ENCODE data around the gene SORCS2.

DNA sequence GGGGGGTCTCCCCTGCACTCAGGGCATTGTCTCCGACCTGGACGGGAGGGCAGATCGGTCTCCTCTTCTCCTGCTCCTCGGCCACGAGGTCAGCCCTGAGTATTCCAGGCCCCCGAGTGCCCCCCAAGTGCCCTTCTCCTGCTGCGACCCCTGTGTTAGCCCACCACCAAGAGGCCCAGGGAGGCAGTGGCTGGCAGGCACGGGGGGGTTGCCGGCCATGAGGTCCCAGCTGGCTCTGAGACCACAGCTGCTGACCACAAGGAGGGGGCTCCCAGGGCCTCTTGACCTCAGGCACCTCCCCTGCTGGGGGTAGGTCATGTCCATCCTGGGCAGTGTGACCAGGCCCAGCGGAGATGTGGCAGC is 428.5 kb downstream of the SORCS2 start:
- TF ChIP-seq, protein P1, sequence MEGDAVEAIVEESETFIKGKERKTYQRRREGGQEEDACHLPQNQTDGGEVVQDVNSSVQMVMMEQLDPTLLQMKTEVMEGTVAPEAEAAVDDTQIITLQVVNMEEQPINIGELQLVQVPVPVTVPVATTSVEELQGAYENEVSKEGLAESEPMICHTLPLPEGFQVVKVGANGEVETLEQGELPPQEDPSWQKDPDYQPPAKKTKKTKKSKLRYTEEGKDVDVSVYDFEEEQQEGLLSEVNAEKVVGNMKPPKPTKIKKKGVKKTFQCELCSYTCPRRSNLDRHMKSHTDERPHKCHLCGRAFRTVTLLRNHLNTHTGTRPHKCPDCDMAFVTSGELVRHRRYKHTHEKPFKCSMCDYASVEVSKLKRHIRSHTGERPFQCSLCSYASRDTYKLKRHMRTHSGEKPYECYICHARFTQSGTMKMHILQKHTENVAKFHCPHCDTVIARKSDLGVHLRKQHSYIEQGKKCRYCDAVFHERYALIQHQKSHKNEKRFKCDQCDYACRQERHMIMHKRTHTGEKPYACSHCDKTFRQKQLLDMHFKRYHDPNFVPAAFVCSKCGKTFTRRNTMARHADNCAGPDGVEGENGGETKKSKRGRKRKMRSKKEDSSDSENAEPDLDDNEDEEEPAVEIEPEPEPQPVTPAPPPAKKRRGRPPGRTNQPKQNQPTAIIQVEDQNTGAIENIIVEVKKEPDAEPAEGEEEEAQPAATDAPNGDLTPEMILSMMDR (IDR thresholded peaks at IDR 0.05) = no peak
- no peak for TF ChIP-seq POLR2A (IDR thresholded peaks at IDR 0.05)
